Tibial nerve (tissue), 4 donors: ENCODE data around the gene ASB8. TPM values are rescaled to one million over a fixed set of nuclear protein-coding genes. Genes with fewer than 3 reads are reported as not detected.

ENCODE experiments used
- DNase-seq, 2 donors: peaks; one replicate each; pipeline ENCODE4 v3.0.0-alpha.2; 2019; ENCODE audit warnings: low spot score in 2 of 2
- H3K27ac ChIP-seq, 4 donors: fragments of 200-600 bp; sonication (generic) in 3 of 4; one replicate each; pipeline ENCODE4 v1.5.1; 2017 to 2019; ENCODE audit warnings: mild to moderate bottlenecking in 1 of 4
- H3K27me3 ChIP-seq, 2 donors: fragments of 200-600 bp; sonication (generic) in 1 of 2; one replicate each; pipeline versions ENCODE4 v1.5.1 to v1.6.0; 2017 to 2019
- H3K36me3 ChIP-seq, 3 donors: fragments of 200-600 bp; sonication (generic); one replicate each; pipeline ENCODE4 v1.5.1; 2018 to 2019
- H3K4me1 ChIP-seq, 4 donors: fragments of 200-600 bp; sonication (generic) in 3 of 4; one replicate each; pipeline ENCODE4 v1.5.1; 2017 to 2019
- H3K4me3 ChIP-seq, 4 donors: fragments of 200-600 bp; sonication (generic) in 3 of 4; one replicate each; pipeline ENCODE4 v1.5.1; 2017 to 2019; ENCODE audit warnings: mild to moderate bottlenecking in 1 of 4, moderate library complexity in 1 of 4
- H3K9me3 ChIP-seq, 4 donors: fragments of 200-600 bp; sonication (generic) in 3 of 4; one replicate each; pipeline ENCODE4 v1.5.1; 2017 to 2019
- CTCF ChIP-seq, 5 experiments: fragments of 200-600 bp in 3 of 5; fragments of 450-650 bp in 2 of 5; sonication (generic) in 3 of 5; IDR thresholded peaks; one replicate each; pipeline ENCODE4 v1.5.1; 2016 to 2019; ENCODE audit warnings: antibody characterized with exemption in 5 of 5, mild to moderate bottlenecking in 3 of 5, moderate library complexity in 2 of 5
- EP300 ChIP-seq, 2 donors: sonication (generic); formaldehyde crosslinking; IDR thresholded peaks; one replicate each; pipeline ENCODE4 v1.6.1; 2017; ENCODE audit warnings: antibody characterized with exemption in 2 of 2, mild to moderate bottlenecking in 1 of 2
- POLR2A ChIP-seq, 2 donors: fragments of 450-650 bp; IDR thresholded peaks; one replicate each; pipeline ENCODE4 v1.6.1; 2017; ENCODE audit warnings: antibody characterized with exemption in 2 of 2, mild to moderate bottlenecking in 2 of 2, moderate library complexity in 2 of 2
- WGBS, 2 donors: methylation state at CpG; one replicate each; pipeline ENCODE4 v1.1.5; 2018; 5-methylcytosine and 5-hydroxymethylcytosine counted together
- total RNA-seq, 4 donors: library from RNA; depleted of rRNA; stranded (reverse); fragments of >200 nt; gene quantifications; one replicate each; pipeline ENCODE4 v1.1.0, GENCODE V29; 2016

The ASB8 gene
- total RNA-seq, 4 donors from 2014 or later = 25.1 to 40.2 (median 28.2) TPM

GRCh38 chr12:48199774-48200221, 42.5 kb upstream of the ASB8 start:
- H3K4me3 ChIP-seq = no peak overlapping the region
- TF ChIP-seq EP300 (IDR thresholded peaks at IDR 0.05) = no peak
- no peak for TF ChIP-seq POLR2A (IDR thresholded peaks at IDR 0.05)
- TF ChIP-seq CTCF (IDR thresholded peaks at IDR 0.05) = no peak
- H3K9me3 ChIP-seq = peaks cover 0 to 28% (median 0%) of the 10 kb centered on the region in 4 donors
- no peaks in the 10 kb centered on the region for H3K27me3 ChIP-seq
- peaks cover 0 to 26% (median 0%) of the 10 kb centered on the region in 3 donors for H3K36me3 ChIP-seq
- no peak for DNase-seq
- peaks cover 0 to 35% (median 10%) of the 10 kb centered on the region in 4 donors for H3K4me1 ChIP-seq
- H3K27ac ChIP-seq = peak overlapping the region in 3 of 4 donors; percentile 95 to 98 (median 98)
- WGBS, 2 donors = 32 to 34% methylated on average over 3 of the region's 3 CpGs

- Histone ChIP-seq H3K9me3 (peaks cover 0 to 20% (median 0%) of the 10 kb centered on the region in 4 donors), H3K4me1 (peaks cover 0 to 38% (median 10%) of the 10 kb centered on the region in 4 donors), H3K27me3 (no peaks in the 10 kb centered on the region), H3K4me3 (peak overlapping the region; percentile 74 to 88 (median 80)), H3K36me3 (peaks cover 0 to 18% (median 0%) of the 10 kb centered on the region in 3 donors), H3K27ac (peak overlapping the region; percentile 95 to 98 (median 96))
- 51 to 60% methylated on average over 10 of the region's 10 CpGs for WGBS, 2 donors
- no peak for DNase-seq
- TF ChIP-seq CTCF (IDR thresholded peaks at IDR 0.05) = no peak
- no peak for TF ChIP-seq POLR2A (IDR thresholded peaks at IDR 0.05)
- no peak for TF ChIP-seq EP300 (IDR thresholded peaks at IDR 0.05)
These were observed 41.7 kb upstream of the ASB8 start for GRCh38 chr12:48198985-48199384.

GRCh38 chr12:48198672-48198971, 41.3 kb upstream of the ASB8 start:
- Histone ChIP-seq H3K9me3 (peaks cover 0 to 16% (median 0%) of the 10 kb centered on the region in 4 donors), H3K27ac (peak overlapping the region; percentile 95 to 98 (median 96)), H3K4me3 (peak overlapping the region; percentile 74 to 88 (median 80)), H3K36me3 (peaks cover 0 to 15% (median 0%) of the 10 kb centered on the region in 3 donors), H3K27me3 (no peaks in the 10 kb centered on the region), H3K4me1 (peaks cover 0 to 41% (median 10%) of the 10 kb centered on the region in 4 donors)
- 26 to 27% methylated on average over 12 to 21 of the region's 26 CpGs for WGBS, 2 donors
- no peak for DNase-seq
- TF ChIP-seq EP300 (IDR thresholded peaks at IDR 0.05) (no peak), CTCF (IDR thresholded peaks at IDR 0.05) (no peak), POLR2A (IDR thresholded peaks at IDR 0.05) (no peak)

DNA sequence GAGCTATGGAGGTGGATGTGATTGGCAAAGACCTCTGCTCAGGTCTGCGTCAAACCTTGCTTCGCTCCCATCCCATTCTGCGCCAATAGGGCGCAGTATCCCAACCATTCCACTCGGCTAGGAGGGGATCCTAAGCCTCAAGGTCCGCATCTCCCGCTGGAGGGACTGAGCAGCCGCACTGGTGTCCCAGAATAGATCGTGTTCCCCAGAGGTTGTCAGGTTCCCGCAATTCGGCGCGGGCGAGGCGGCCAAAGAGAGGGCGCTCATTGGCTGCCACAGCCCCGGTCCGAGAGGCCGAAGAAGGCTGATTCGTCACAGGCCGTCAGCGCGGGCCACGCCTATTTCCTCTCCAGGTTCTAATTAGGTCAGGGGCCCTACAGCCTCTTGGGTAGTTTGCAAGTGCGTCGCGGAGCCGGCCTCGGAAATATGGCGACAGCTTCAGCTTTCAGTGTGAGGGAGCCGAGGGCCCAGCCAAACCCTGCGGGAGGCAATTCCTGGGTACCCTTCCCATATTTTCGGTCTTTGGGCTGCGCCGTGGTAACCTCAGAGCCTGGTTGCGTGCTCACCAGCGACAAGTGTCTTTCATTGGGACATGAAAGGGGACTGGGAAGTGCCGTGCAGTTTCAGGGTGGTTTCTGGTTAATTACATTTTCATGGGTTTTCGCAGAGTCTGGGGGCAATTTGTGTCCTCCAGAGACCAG, 40.8 kb upstream of the ASB8 start:
- DNase-seq = peak; percentile 89 to 90
- Histone ChIP-seq H3K4me3 (peak overlapping the region; percentile 74 to 88 (median 80)), H3K36me3 (peaks cover 0 to 12% (median 0%) of the 10 kb centered on the region in 3 donors), H3K27ac (peak overlapping the region; percentile 95 to 98 (median 96)), H3K27me3 (no peaks in the 10 kb centered on the region), H3K4me1 (peaks cover 0 to 44% (median 10%) of the 10 kb centered on the region in 4 donors), H3K9me3 (peaks cover 0 to 11% (median 0%) of the 10 kb centered on the region in 4 donors)
- TF ChIP-seq POLR2A (IDR thresholded peaks at IDR 0.05) = peak; percentile 89 to 98
- peak; percentile 90 to 98 for TF ChIP-seq EP300 (IDR thresholded peaks at IDR 0.05)
- TF ChIP-seq CTCF (IDR thresholded peaks at IDR 0.05) = peak in 4 of 5 experiments; percentile 5 to 49 (median 20)
- WGBS, 2 donors = 1% methylated on average over 35 to 37 of the region's 39 CpGs

DNA sequence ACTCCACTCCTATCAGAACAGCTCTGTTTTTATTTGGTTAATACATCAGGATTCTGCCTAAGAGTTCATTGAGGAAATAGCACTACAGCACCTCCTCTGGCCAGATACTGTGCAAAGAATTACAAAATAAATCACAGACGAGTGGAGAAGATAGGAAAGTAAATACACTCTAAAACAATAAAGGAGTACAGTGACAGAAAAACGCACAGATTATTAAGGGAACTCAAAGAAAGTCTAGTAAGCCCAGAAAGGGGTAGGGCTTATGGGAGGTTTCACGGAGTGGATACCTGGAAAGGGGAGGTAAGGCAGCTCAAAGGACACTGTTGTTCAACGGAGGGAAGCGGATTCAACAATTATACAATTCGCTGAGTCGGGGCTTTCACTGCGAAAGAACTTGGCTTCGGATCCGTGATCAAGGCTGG, 40.2 kb upstream of the ASB8 start:
- no peaks in the 10 kb centered on the region for H3K27me3 ChIP-seq
- H3K4me1 ChIP-seq = peaks cover 0 to 47% (median 10%) of the 10 kb centered on the region in 4 donors
- H3K4me3 ChIP-seq = peak overlapping the region; percentile 74 to 88 (median 80)
- H3K36me3 ChIP-seq = peaks cover 0 to 6% (median 0%) of the 10 kb centered on the region in 3 donors
- TF ChIP-seq EP300 (IDR thresholded peaks at IDR 0.05) = no peak
- TF ChIP-seq CTCF (IDR thresholded peaks at IDR 0.05) = peak in 3 of 5 experiments; percentile 35 to 52 (median 47)
- peak in 1 of 2 donors; percentile 60 for DNase-seq
- H3K9me3 ChIP-seq = peaks cover 0 to 7% (median 0%) of the 10 kb centered on the region in 4 donors
- WGBS, 2 donors = 0 to 1% methylated on average over 10 of the region's 10 CpGs
- peak overlapping the region; percentile 95 to 98 (median 96) for H3K27ac ChIP-seq
